ENCODE measurements around the gene PRKCA.

PRKCA gene

GRCh38 chr17:66469088-66469442 lies 166.7 kb downstream of the PRKCA start:
- no peak for TF ChIP-seq ZFX (IDR thresholded peaks at IDR 0.05; ENCODE audit: borderline replicate concordance)
- no peak for TF ChIP-seq CTCF (IDR thresholded peaks at IDR 0.05)
- H3K27ac ChIP-seq = no peak overlapping the region

- H3K27ac ChIP-seq = no peak overlapping the region
- TF ChIP-seq CTCF (IDR thresholded peaks at IDR 0.05) (no peak), ZFX (IDR thresholded peaks at IDR 0.05; ENCODE audit: borderline replicate concordance) (no peak)
Observed at GRCh38 chr17:66469461-66469860, 167.0 kb downstream of the PRKCA start.

GRCh38 chr17:66469890-66470289 lies 167.5 kb downstream of the PRKCA start:
- TF ChIP-seq CTCF (IDR thresholded peaks at IDR 0.05) (no peak), ZFX (IDR thresholded peaks at IDR 0.05; ENCODE audit: borderline replicate concordance) (no peak)
- H3K27ac ChIP-seq = no peak overlapping the region

- no peak overlapping the region for H3K27ac ChIP-seq
- TF ChIP-seq ZFX (IDR thresholded peaks at IDR 0.05; ENCODE audit: borderline replicate concordance) (no peak), CTCF (IDR thresholded peaks at IDR 0.05) (no peak)
Observed at GRCh38 chr17:66472123-66472522, 169.7 kb downstream of the PRKCA start.

- no peak overlapping the region for H3K27ac ChIP-seq
- no peak for TF ChIP-seq CTCF (IDR thresholded peaks at IDR 0.05)
- TF ChIP-seq ZFX (IDR thresholded peaks at IDR 0.05; ENCODE audit: borderline replicate concordance) = no peak
Observed at GRCh38 chr17:66474258-66474657, 171.8 kb downstream of the PRKCA start.

GRCh38 chr17:66474806-66475497 lies 172.5 kb downstream of the PRKCA start:
- peak overlapping the region; percentile 27; the same call in 1 of the 2 replicates for H3K27ac ChIP-seq

More at GRCh38 chr17:66474806-66475497, 172.5 kb downstream of the PRKCA start:
- no peak for TF ChIP-seq CTCF (IDR thresholded peaks at IDR 0.05)
- no peak for TF ChIP-seq ZFX (IDR thresholded peaks at IDR 0.05; ENCODE audit: borderline replicate concordance)
